HG03025 (cell line): ENCODE measurements around the gene SAFB2.

Source experiments
- ATAC-seq: cut with Tn5 transposase; IDR thresholded peaks from one replicate; pipeline ENCODE4 v1.9.1; 2021; ENCODE audit warnings: mild to moderate bottlenecking, moderate library complexity; ENCODE audit not compliant: unreplicated experiment, low FRiP score

SAFB2 gene

GRCh38 chr19:5586300-5587070 is 36.1 kb downstream of the SAFB2 start:
- no peak for ATAC-seq

DNA sequence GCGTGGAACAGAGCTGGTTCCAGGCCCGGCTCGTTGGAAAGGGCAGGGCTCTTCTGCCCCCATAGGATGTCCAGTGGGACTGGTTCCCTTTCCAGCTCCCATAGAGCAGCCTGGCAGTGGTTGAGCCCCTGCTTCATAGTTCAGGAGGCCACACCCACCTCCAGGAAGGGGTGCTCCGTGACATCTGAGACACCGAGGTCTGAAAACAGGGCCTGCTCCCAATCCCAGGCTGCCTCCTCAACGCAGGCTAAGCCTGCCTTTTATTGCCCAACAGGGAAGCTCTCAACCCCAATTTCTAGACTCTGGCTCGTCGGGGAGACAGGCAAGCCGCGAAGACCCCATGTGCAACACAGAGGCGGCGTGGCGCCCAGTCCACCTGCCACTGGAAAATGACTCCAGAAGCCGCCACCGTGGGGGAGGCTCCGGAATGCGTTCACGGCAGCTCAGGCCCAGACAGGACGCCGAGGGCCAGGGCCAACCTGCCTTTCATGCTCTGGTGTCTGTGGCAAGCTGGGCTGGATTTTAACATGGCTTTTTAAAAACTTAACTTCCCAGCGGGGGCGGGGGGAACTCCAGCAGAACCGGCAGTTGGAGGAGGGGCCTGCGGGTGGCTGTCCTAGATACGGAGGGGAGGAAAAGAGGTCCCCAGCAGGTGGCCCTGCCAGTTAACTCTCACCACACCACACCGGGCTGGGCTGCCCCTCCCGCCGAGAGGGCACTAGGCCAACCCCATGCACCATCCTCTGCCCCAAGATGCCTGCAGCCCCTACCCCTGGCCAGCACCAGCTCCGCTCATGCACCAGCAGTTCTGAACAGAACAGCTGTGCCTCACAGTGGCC is 36.9 kb downstream of the SAFB2 start:
- ATAC-seq: no peak

DNA sequence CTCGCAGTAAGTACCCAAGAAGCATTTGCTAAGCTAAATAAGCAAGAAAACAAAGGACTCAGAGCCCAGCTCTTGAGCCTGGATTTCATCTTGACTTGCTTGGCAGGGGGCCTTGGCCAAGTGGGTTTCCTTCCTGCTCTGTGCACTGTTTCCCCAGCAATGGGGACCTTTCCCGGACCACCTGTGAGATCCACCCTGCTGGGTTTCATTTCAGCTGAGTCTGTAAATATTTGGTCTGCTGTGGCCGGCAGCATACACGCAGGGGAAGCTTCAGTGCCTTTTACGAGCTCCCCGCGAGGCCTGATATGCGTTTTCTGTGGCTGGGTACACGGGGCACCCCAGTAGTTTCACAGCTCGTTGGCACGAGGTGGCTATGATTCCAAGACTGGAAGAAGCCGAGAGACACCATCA is 42.4 kb downstream of the SAFB2 start:
- ATAC-seq: no peak

GRCh38 chr19:5579697-5580096 is 42.9 kb downstream of the SAFB2 start:
- ATAC-seq: no peak

- ATAC-seq: no peak
These were observed 43.3 kb downstream of the SAFB2 start for GRCh38 chr19:5579286-5579685.

- no peak for ATAC-seq
These were observed 44.3 kb downstream of the SAFB2 start for GRCh38 chr19:5578097-5578846.

GRCh38 chr19:5575590-5575989 is 47.0 kb downstream of the SAFB2 start:
- ATAC-seq: no peak

DNA sequence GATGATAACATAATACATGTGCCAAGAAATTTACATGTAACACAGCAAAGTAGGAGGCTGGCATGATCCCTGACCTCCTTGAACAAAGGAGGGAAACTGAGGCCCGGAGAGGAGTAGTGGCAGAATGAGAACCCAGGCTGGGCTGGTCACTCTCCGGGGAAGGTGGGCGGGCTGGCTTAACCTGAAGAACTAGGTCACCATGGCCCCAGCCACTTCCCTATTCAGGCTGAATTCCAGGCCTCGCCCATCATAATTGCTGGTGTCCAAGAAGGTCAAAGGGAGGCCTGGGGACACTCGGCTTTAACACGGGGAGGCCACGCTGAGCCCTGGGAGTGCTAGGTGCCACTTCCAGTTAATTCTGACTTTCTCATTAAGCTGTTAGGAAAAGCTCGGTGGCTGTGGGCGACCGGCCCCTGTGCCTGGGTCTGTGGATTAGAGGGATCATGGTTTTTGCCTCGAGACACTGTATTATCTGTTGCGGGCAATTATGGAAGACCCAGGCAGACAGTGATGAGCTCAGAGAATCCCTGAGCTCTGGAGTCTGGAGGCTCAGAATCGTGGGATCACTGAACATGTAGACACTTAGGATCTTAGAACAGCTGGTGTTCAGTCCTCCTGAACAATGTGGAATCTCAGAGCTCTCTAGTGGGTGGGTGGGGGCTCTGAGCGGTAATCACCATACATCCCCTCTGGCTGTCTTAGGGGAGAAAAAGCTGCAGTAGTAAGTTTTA is 49.9 kb downstream of the SAFB2 start:
- ATAC-seq: no peak

- ATAC-seq: no peak
These were observed 50.8 kb downstream of the SAFB2 start for GRCh38 chr19:5571777-5572176.

- no peak for ATAC-seq
These were observed 54.6 kb downstream of the SAFB2 start for GRCh38 chr19:5567970-5568407.

GRCh38 chr19:5567360-5567969 is 55.1 kb downstream of the SAFB2 start, which contains the start of gene TINCR:
TSS of gene TINCR (minus strand) at chr19:5567953.
- no peak for ATAC-seq

DNA sequence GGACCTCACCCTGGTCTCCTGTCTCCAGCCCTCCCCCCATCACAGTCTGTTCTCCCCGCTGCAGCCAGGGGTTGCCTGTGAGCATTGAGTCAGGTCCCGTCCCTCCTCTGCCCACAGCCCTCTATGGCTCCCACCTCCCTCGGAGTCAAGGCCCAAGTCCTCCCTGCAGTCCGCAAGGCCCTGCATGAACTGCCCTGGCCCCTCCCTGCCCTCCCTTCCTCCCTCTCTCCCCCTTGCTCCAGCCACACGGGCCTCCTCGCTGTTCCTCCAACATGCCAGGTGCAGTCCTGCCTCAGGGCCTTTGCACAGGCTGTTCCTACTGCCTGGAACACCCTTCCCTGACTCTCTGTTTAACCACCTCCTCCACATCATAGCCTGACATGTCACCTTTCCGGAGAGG is 57.6 kb downstream of the SAFB2 start:
- no peak for ATAC-seq

DNA sequence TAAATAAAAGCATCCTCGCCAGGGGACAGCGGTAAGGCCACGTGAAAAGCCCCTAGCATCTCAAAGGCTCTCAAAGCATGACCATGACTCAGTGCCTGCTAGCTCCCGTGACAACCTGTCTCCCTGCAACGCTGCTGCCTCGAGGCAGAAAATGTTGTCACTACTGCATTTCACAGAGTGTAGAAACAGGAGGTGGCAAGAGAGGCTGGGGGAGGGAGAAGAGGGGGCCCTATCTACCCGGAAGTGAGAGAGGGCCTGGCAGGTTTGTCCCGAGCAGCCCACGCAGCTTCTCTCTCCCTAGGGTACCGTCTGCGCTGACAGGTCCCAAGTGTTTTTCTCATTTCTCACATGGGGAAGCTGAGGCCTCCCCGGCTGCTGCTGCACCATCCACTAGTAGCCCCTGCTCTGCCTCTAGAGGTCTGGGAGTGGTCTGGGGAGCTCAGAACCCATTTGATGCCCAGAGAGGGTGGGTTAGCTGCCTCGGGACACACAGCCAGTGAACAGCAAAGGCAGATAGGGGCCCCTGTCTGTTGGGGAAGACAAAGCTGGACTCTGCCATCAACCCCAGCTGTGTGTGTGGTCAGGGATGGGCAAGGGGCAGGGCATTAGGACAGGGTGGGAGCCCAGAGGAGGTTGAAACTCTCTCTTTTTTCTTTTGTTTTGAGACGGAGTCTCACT is 58.5 kb downstream of the SAFB2 start:
- no peak for ATAC-seq

DNA sequence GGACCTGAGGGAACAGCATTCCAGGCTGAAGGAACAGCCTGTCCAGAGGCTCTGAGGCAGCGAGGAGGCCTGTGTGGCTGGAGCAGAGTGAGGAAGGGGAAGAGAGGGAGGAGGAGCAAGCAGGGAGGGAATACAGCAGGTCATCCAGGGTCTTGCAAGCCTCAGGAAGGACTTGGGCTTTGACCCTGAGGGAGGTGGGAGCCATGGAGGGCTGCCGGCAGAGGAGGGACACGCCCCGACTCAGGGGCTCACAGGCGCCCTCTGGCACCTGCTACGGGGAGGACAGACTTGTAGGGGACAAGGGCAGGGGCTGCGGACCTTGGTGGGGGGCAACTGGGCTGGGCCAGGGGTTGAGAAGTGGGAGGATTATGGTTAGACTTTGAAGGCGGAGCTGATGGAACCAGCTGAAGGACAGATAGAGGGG is 59.6 kb downstream of the SAFB2 start:
- no peak for ATAC-seq

- ATAC-seq: no peak
These were observed 60.3 kb downstream of the SAFB2 start for GRCh38 chr19:5562280-5562679.

GRCh38 chr19:5561559-5561958 is 61.0 kb downstream of the SAFB2 start:
- ATAC-seq: no peak

DNA sequence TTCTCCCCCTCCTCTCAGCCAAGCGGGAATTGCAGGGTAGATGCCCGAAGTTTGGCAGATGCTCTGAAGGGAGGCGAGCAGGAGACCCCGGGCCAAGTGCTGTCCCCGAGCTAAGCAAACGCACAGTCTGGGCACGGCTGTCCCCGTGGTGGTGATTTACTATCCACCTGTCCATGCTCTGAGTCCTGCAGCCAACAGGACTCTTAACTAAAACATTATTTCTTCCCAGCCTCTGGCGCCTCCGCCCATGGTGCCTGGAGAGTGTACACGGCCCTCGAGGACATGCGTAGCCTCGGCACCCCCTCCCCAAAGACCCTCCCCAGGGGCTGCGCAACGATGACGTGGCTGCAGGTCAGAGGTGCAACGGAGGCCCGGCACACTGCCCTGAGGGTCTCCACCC is 62.4 kb downstream of the SAFB2 start:
- ATAC-seq: no peak

GRCh38 chr19:5559804-5560133 is 62.8 kb downstream of the SAFB2 start:
- no peak for ATAC-seq

DNA sequence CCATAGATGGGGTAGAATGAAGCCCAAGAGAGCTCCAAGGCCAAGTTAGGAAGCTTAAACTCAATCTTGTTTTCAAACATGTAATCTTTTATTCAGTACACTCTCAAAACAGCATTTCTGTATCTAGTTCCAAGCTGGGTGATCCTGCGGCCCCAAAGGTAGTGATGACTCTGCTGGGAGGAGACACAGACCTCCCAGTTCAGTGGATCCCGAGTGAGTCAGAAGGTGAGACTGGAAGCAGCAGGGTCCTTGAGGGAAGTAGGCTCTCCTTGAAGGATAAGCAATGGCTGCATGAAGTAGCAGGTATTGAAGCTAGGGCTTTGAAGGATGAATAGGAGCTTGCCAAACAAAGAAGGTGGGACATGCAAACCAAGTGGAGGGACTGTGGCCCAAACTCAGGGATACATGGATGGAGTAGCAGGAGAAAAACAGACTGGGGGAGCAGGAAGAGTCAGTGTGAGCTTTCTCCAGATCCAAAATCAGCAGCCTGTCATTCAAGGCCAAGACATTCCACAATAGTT is 64.4 kb downstream of the SAFB2 start:
- no peak for ATAC-seq
